ENCODE measurements around the gene ATP6V1E1.

The ATP6V1E1 gene

GRCh38 chr22:17633998-17634323 is 5.4 kb upstream of the ATP6V1E1 start:
- DNase-seq (ENCODE audit: low read depth): no peak

GRCh38 chr22:17633217-17633997 is 4.9 kb upstream of the ATP6V1E1 start:
- no peak for DNase-seq (ENCODE audit: low read depth)

- DNase-seq (ENCODE audit: low read depth): no peak
These were observed 2.6 kb upstream of the ATP6V1E1 start for GRCh38 chr22:17631076-17631565.

GRCh38 chr22:17629641-17630040 is 1.1 kb upstream of the ATP6V1E1 start:
- no peak for DNase-seq (ENCODE audit: low read depth)

GRCh38 chr22:17629173-17629489 is 582 bp upstream of the ATP6V1E1 start:
- DNase-seq (ENCODE audit: low read depth): no peak

- no peak for DNase-seq (ENCODE audit: low read depth)
These were observed 566 bp downstream of the ATP6V1E1 start for GRCh38 chr22:17627961-17628405.

GRCh38 chr22:17613280-17613679 is 15.3 kb downstream of the ATP6V1E1 start:
- no peak for DNase-seq (ENCODE audit: low read depth)

GRCh38 chr22:17612057-17612456 is 16.5 kb downstream of the ATP6V1E1 start:
- no peak for DNase-seq (ENCODE audit: low read depth)

- no peak for DNase-seq (ENCODE audit: low read depth)
These were observed 20.5 kb downstream of the ATP6V1E1 start for GRCh38 chr22:17607891-17608521.

- DNase-seq (ENCODE audit: low read depth): no peak
These were observed 22.1 kb downstream of the ATP6V1E1 start for GRCh38 chr22:17606496-17606895.

- no peak for DNase-seq (ENCODE audit: low read depth)
These were observed 24.9 kb downstream of the ATP6V1E1 start for GRCh38 chr22:17603668-17604067.

GRCh38 chr22:17601031-17601430 is 27.5 kb downstream of the ATP6V1E1 start:
- DNase-seq (ENCODE audit: low read depth): no peak

- no peak for DNase-seq (ENCODE audit: low read depth)
These were observed 30.2 kb downstream of the ATP6V1E1 start for GRCh38 chr22:17598318-17598717.

GRCh38 chr22:17597217-17597616 is 31.3 kb downstream of the ATP6V1E1 start:
- no peak for DNase-seq (ENCODE audit: low read depth)

GRCh38 chr22:17596226-17596625 is 32.3 kb downstream of the ATP6V1E1 start:
- no peak for DNase-seq (ENCODE audit: low read depth)

- no peak for DNase-seq (ENCODE audit: low read depth)
These were observed 36.3 kb downstream of the ATP6V1E1 start for GRCh38 chr22:17592201-17592600.

GRCh38 chr22:17590586-17590985 is 38.0 kb downstream of the ATP6V1E1 start:
- DNase-seq (ENCODE audit: low read depth): no peak

- DNase-seq (ENCODE audit: low read depth): no peak
These were observed 38.7 kb downstream of the ATP6V1E1 start for GRCh38 chr22:17589810-17590375.

- no peak for DNase-seq (ENCODE audit: low read depth)
These were observed 39.9 kb downstream of the ATP6V1E1 start for GRCh38 chr22:17588606-17589005.

GRCh38 chr22:17587629-17588028 is 40.9 kb downstream of the ATP6V1E1 start:
- DNase-seq (ENCODE audit: low read depth): no peak

- no peak for DNase-seq (ENCODE audit: low read depth)
These were observed 41.6 kb downstream of the ATP6V1E1 start for GRCh38 chr22:17586831-17587440.

GRCh38 chr22:17583151-17583550 is 45.4 kb downstream of the ATP6V1E1 start:
- DNase-seq (ENCODE audit: low read depth): no peak

- no peak for DNase-seq (ENCODE audit: low read depth)
These were observed 46.9 kb downstream of the ATP6V1E1 start for GRCh38 chr22:17581631-17582030.
